SK-N-SH treated with all-trans-retinoic acid at 6 μM for 48 hours (cell line): Measurements from ENCODE around the gene CD2.
A peak's percentile ranks its signal among the peaks of the same experiment; 100 is the strongest.

ENCODE experiments used
- ATAC-seq: fragments of 200-7000 bp; cut with Tn5 transposase; 3 replicates; pipeline ENCODE4 v1.9.1; 2020; ENCODE audit warnings: mild to moderate bottlenecking, moderate library complexity
- BACH2 ChIP-seq: fragments of 250-450 bp; sonication (Bioruptor Pico); IDR thresholded peaks from 2 replicates; pipeline ENCODE4 v1.9.0; 2021; ENCODE audit warnings: mild to moderate bottlenecking, borderline replicate concordance
- CSDC2 ChIP-seq: fragments of 250-450 bp; sonication (Bioruptor Pico); IDR thresholded peaks from 2 replicates; pipeline ENCODE4 v1.5.0; 2020; ENCODE audit warnings: mild to moderate bottlenecking, moderate library complexity
- ESRRG ChIP-seq: fragments of 250-450 bp; sonication (Bioruptor Pico); IDR thresholded peaks from 2 replicates; pipeline ENCODE4 v1.6.1; 2021; ENCODE audit warnings: mild to moderate bottlenecking
- GLIS3 ChIP-seq: fragments of 250-450 bp; sonication (Bioruptor Pico); IDR thresholded peaks from 2 replicates; pipeline ENCODE4 v1.5.0; 2020; ENCODE audit warnings: mild to moderate bottlenecking, moderate library complexity
- ISL1 ChIP-seq: fragments of 250-450 bp; sonication (Bioruptor Pico); IDR thresholded peaks from 2 replicates; pipeline ENCODE4 v2.1.2; 2022; ENCODE audit warnings: mild to moderate bottlenecking, moderate library complexity
- PATZ1 ChIP-seq: fragments of 250-450 bp; sonication (Bioruptor Pico); IDR thresholded peaks from 2 replicates; pipeline ENCODE4 v1.8.0; 2020; ENCODE audit warnings: mild to moderate bottlenecking, moderate library complexity, borderline replicate concordance
- POU6F1 ChIP-seq: fragments of 250-450 bp; sonication (Bioruptor Pico); IDR thresholded peaks from 2 replicates; pipeline ENCODE4 v1.8.0; 2021; ENCODE audit warnings: low read depth, mild to moderate bottlenecking, moderate library complexity, borderline replicate concordance
- PPARA ChIP-seq: fragments of 250-450 bp; sonication (Bioruptor Pico); IDR thresholded peaks from 2 replicates; pipeline ENCODE4 v1.5.0; 2020; ENCODE audit warnings: mild to moderate bottlenecking, borderline replicate concordance
- RARB ChIP-seq: fragments of 250-450 bp; sonication (Bioruptor Pico); IDR thresholded peaks from 2 replicates; pipeline ENCODE4 v1.8.0; 2021; ENCODE audit warnings: mild to moderate bottlenecking, moderate library complexity
- TCF4 ChIP-seq: fragments of 250-450 bp; sonication (Bioruptor Pico); IDR thresholded peaks from 2 replicates; pipeline ENCODE4 v1.8.0; 2021; ENCODE audit warnings: mild to moderate bottlenecking, moderate library complexity, borderline replicate concordance
- TSHZ2 ChIP-seq: fragments of 250-450 bp; sonication (Bioruptor Pico); IDR thresholded peaks from 2 replicates; pipeline ENCODE4 v1.5.0; 2020; ENCODE audit warnings: mild to moderate bottlenecking, moderate library complexity
- ZC3H10 ChIP-seq: fragments of 250-450 bp; sonication (Bioruptor Pico); IDR thresholded peaks from 2 replicates; pipeline ENCODE4 v1.5.1; 2021; ENCODE audit warnings: mild to moderate bottlenecking, moderate library complexity
- ZFP3 ChIP-seq: fragments of 250-450 bp; sonication (Bioruptor Pico); IDR thresholded peaks from 2 replicates; pipeline ENCODE4 v1.5.0; 2020; ENCODE audit warnings: mild to moderate bottlenecking, moderate library complexity
- ZFP30 ChIP-seq: fragments of 450-650 bp; formaldehyde crosslinking; IDR thresholded peaks from 2 replicates; pipeline ENCODE4 v1.5.0; 2022; ENCODE audit warnings: mild to moderate bottlenecking, moderate library complexity
- ZNF565 ChIP-seq: fragments of 450-650 bp; formaldehyde crosslinking; conservative IDR thresholded peaks from 2 replicates; pipeline ENCODE4 v1.5.0; 2020; ENCODE audit warnings: low read depth, mild to moderate bottlenecking, moderate library complexity
- ZNF70 ChIP-seq: fragments of 450-650 bp; formaldehyde crosslinking; IDR thresholded peaks from 2 replicates; pipeline ENCODE4 v1.5.0; 2020; ENCODE audit warnings: mild to moderate bottlenecking, moderate library complexity
- TF ChIP-seq, protein P1 (sequence below): fragments of 250-450 bp; sonication (Bioruptor Pico); IDR thresholded peaks from 2 replicates; pipeline ENCODE4 v1.5.1; 2020; ENCODE audit warnings: low read depth, mild to moderate bottlenecking, moderate library complexity

Gene CD2

GRCh38 chr1:116764906-116765862, 11.0 kb downstream of the CD2 start (continued):
- TF ChIP-seq ISL1 = no peak

GRCh38 chr1:116765962-116766361, 11.7 kb downstream of the CD2 start:
- TF ChIP-seq CSDC2 (no peak), GLIS3 (CRISPR knock-in tag) (no peak), ZFP3 (CRISPR knock-in tag) (no peak), ZNF565 (CRISPR knock-in tag) (no peak), ZFP30 (CRISPR knock-in tag) (no peak), ESRRG (no peak), RARB (CRISPR knock-in tag) (no peak), PATZ1 (no peak), POU6F1 (no peak), PPARA (no peak), ZC3H10 (CRISPR knock-in tag) (no peak), BACH2 (CRISPR knock-in tag) (no peak), ZNF70 (CRISPR knock-in tag) (no peak)
- TF ChIP-seq, protein P1, sequence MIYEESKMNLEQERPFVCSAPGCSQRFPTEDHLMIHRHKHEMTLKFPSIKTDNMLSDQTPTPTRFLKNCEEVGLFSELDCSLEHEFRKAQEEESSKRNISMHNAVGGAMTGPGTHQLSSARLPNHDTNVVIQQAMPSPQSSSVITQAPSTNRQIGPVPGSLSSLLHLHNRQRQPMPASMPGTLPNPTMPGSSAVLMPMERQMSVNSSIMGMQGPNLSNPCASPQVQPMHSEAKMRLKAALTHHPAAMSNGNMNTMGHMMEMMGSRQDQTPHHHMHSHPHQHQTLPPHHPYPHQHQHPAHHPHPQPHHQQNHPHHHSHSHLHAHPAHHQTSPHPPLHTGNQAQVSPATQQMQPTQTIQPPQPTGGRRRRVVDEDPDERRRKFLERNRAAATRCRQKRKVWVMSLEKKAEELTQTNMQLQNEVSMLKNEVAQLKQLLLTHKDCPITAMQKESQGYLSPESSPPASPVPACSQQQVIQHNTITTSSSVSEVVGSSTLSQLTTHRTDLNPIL (CRISPR knock-in tag) = no peak
- ATAC-seq = no peak

DNA sequence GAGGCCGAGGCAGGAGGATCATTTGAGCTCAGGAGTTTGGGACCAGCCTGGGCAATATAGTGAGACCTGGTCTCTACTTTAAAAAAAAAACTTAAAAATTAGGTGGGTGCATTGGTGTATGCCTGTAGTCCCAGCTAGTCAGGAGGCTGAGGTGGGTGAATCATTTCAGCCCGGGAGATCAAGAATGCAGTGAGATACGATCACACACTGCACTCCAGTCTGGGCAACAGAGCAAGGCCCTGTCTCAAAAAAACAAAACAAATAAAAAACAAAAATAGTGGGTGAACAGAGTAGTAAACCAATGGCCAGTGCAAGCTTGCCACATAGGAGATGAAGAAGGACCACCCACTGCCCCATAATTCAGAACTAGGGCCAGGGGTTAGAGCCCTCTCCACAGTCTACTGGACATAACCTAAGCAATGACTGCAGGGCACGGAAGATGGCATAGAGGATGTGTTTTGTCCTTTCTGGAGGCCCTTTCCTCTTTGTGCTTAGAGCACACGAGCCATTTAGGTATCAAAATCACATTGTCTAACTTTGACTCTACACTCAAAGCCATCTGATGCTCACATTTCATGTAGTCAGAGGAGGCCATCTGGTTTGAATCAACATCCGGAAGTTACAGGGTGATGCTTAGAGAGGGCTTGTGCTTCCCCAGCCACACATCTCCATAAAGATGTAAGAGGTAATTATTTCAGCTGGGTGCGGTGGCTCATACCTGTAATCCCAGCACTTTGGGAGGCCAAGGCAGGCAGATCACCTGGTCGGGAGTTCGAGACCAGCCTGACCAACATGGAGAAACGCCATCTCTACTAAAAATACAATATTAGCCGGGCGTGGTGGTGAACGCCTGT, 12.6 kb downstream of the CD2 start:
- ATAC-seq = no peak

More for the DNA sequence above, 12.6 kb downstream of the CD2 start:
- TF ChIP-seq TSHZ2 (CRISPR knock-in tag) (no peak), TCF4 (CRISPR knock-in tag) (0 out of 2 replicates have a peak, but pooled peaks have one; percentile 21), ZFP30 (CRISPR knock-in tag) (no peak)
- TF ChIP-seq, all 23 proteins: peak for 1
